SK-N-SH (cell line): Measurements from ENCODE around the gene EPB41L2. TPM values are rescaled to one million over a fixed set of nuclear protein-coding genes. Genes with fewer than 3 reads are reported as not detected.

Experiments used
- CTCF ChIA-PET: fragments of 300-600, 350-600 bp; formaldehyde crosslinking; extraction: SDS; loops from one replicate; lab custom pipeline; 2021; lab: Yijun Ruan, JAX
- POLR2A ChIA-PET: fragments of 350-600 bp; sonication (Branson Sonifier 250); formaldehyde crosslinking; extraction: SDS; loops from one replicate; lab custom pipeline; 2020; ENCODE audit warnings: antibody characterized with exemption, inconsistent platforms; lab: Yijun Ruan, JAX
- DNase-seq: peaks from one replicate; pipeline ENCODE4 v3.0.0; 2012
- H2AFZ ChIP-seq: fragments of 200-600 bp; sonication (generic); 2 replicates; pipeline ENCODE4 v1.8.1; 2016; ENCODE audit warnings: antibody characterized with exemption, mild to moderate bottlenecking, low read depth
- H3F3A ChIP-seq: fragments of 200-600 bp; sonication (generic); replicated peaks from 2 replicates; pipeline ENCODE3; 2016; ENCODE audit warnings: antibody characterized with exemption, mild to moderate bottlenecking; ENCODE audit not compliant: insufficient read depth
- H3K27ac ChIP-seq, 2 experiments: fragments of 200-500 bp in 1 of 2; fragments of 200-600 bp in 1 of 2; sonication (Bioruptor generic) in 1 of 2; sonication (generic), shearing (Covaris generic) in 1 of 2; 2 replicates each; pipeline versions ENCODE4 v1.5.1 to v1.6.1; 2014 to 2016; ENCODE audit warnings: low read depth in 2 of 2, inconsistent platforms in 1 of 2, low read length in 1 of 2, mild to moderate bottlenecking in 1 of 2, mixed read lengths in 1 of 2
- H3K27me3 ChIP-seq: fragments of 200-600 bp; sonication (generic), shearing (Covaris generic); 2 replicates; pipeline ENCODE4 v1.6.1; 2016; ENCODE audit warnings: mixed run types; ENCODE audit not compliant: insufficient read depth
- H3K36me3 ChIP-seq, 2 experiments: fragments of 200-500 bp in 1 of 2; fragments of 200-600 bp in 1 of 2; sonication (Bioruptor generic) in 1 of 2; sonication (generic) in 1 of 2; replicated peaks in 1 of 2; 2 replicates each; pipeline versions ENCODE3 to v1.5.1; 2014 to 2016; ENCODE audit warnings: low read length in 1 of 2, mild to moderate bottlenecking in 1 of 2; ENCODE audit not compliant: insufficient read depth in 2 of 2, control insufficient read depth in 1 of 2
- H3K4me1 ChIP-seq, 2 experiments: fragments of 200-500 bp in 1 of 2; fragments of 200-600 bp in 1 of 2; sonication (Bioruptor generic) in 1 of 2; sonication (generic), shearing (Covaris generic) in 1 of 2; 2 replicates each; pipeline versions ENCODE4 v1.5.1 to v1.6.1; 2014 to 2016; ENCODE audit warnings: low read depth in 1 of 2, low read length in 1 of 2, mixed run types in 1 of 2; ENCODE audit not compliant: insufficient read depth in 2 of 2, control insufficient read depth in 1 of 2
- H3K4me2 ChIP-seq: fragments of 200-600 bp; sonication (generic), shearing (Covaris generic); 2 replicates; pipeline ENCODE4 v1.6.1; 2017; ENCODE audit warnings: mixed run types
- H3K4me3 ChIP-seq, 2 experiments: fragments of 200-500 bp in 1 of 2; fragments of 200-600 bp in 1 of 2; sonication (Bioruptor generic) in 1 of 2; sonication (generic), shearing (Covaris generic) in 1 of 2; 2 replicates each; pipeline versions ENCODE4 v1.5.1 to v1.8.1; 2014 to 2016; ENCODE audit warnings: low read depth in 2 of 2, inconsistent platforms in 1 of 2, low read length in 1 of 2, mild to moderate bottlenecking in 1 of 2, mixed read lengths in 1 of 2, moderate library complexity in 1 of 2
- H3K79me2 ChIP-seq: fragments of 200-600 bp; sonication (generic); 2 replicates; pipeline ENCODE4 v1.8.1; 2017; ENCODE audit warnings: mild to moderate bottlenecking; ENCODE audit not compliant: insufficient read depth
- H3K9ac ChIP-seq: fragments of 200-600 bp; sonication (generic); 2 replicates; pipeline ENCODE4 v1.6.1; 2017; ENCODE audit warnings: mixed run types
- H3K9me2 ChIP-seq: fragments of 200-600 bp; sonication (generic); 2 replicates; pipeline ENCODE4 v1.6.1; 2017; ENCODE audit warnings: mixed run types
- H3K9me3 ChIP-seq: fragments of 200-600 bp; sonication (generic); 2 replicates; pipeline ENCODE4 v1.6.1; 2017; ENCODE audit warnings: mixed run types, mild to moderate bottlenecking, moderate library complexity
- H4K20me1 ChIP-seq: fragments of 200-600 bp; sonication (generic); 2 replicates; pipeline ENCODE4 v1.6.1; 2017; ENCODE audit warnings: mild to moderate bottlenecking, mixed run types; ENCODE audit not compliant: insufficient read depth
- ELF1 ChIP-seq: IDR thresholded peaks from 2 replicates; pipeline ENCODE4 v1.4.0; 2012
- EP300 ChIP-seq, 2 experiments: IDR thresholded peaks; 2 replicates each; pipeline versions ENCODE4 v1.4.0 to v1.6.1; 2012; ENCODE audit warnings: borderline replicate concordance in 1 of 2, low read depth in 1 of 2, low read length in 1 of 2
- GATA2 ChIP-seq: sonication (generic); formaldehyde crosslinking; IDR thresholded peaks from 2 replicates; pipeline ENCODE4 v1.5.0; 2020; ENCODE audit warnings: mild to moderate bottlenecking, missing genetic modification reagents
- JUND ChIP-seq: IDR thresholded peaks from 2 replicates; pipeline ENCODE4 v1.4.0; 2012
- NFIC ChIP-seq: IDR thresholded peaks from 2 replicates; pipeline ENCODE4 v1.4.0; 2012; ENCODE audit warnings: borderline replicate concordance
- RFX5 ChIP-seq: IDR thresholded peaks from 2 replicates; pipeline ENCODE4 v1.6.1; 2012; ENCODE audit warnings: mild to moderate bottlenecking, improper control_type of control experiment, low read length
- SIN3A ChIP-seq: IDR thresholded peaks from 2 replicates; pipeline ENCODE4 v1.6.1; 2012; ENCODE audit warnings: low read depth, mild to moderate bottlenecking, low read length, moderate library complexity, borderline replicate concordance
- TCF12 ChIP-seq: IDR thresholded peaks from 2 replicates; pipeline ENCODE4 v1.4.0; 2012
- YY1 ChIP-seq: IDR thresholded peaks from 2 replicates; pipeline ENCODE4 v1.4.0; 2012; ENCODE audit warnings: low read depth, mild to moderate bottlenecking
- WGBS: methylation state at CpG from one replicate; pipeline ENCODE4 v1.1.6; 2017; ENCODE audit warnings: low lambda C conversion rate; 5-methylcytosine and 5-hydroxymethylcytosine counted together
- polyA plus RNA-seq, 3 experiments: library from polyadenylated mRNA; depleted of rRNA; stranded (reverse); fragments of >200 nt; gene quantifications; 2 replicates each; pipeline ENCODE4 v1.2.3, GENCODE V29; 2012
- TF ChIP-seq, protein P1 (sequence below): fragments of 150-350 bp; IDR thresholded peaks from 2 replicates; pipeline ENCODE4 v1.6.1; 2016; ENCODE audit warnings: mild to moderate bottlenecking, low read depth, low read length
- TF ChIP-seq, protein P2 (sequence below): IDR thresholded peaks from 2 replicates; pipeline ENCODE4; 2012
- TF ChIP-seq, protein P3 (sequence below): IDR thresholded peaks from 2 replicates; pipeline ENCODE4 v1.4.0; 2012; ENCODE audit warnings: low read depth, borderline replicate concordance
- TF ChIP-seq, protein P4 (sequence below): IDR thresholded peaks from 2 replicates; pipeline ENCODE4 v1.4.0; 2012; ENCODE audit warnings: low read depth, borderline replicate concordance
- TF ChIP-seq, protein P5 (sequence below): IDR thresholded peaks from 2 replicates; pipeline ENCODE4 v1.6.1; 2012; ENCODE audit warnings: mild to moderate bottlenecking, low read depth, low read length, moderate library complexity

The EPB41L2 gene
- polyA plus RNA-seq, 1 of the 3 experiments (the other 2 are of a cell fraction), result 1.4 TPM

DNA sequence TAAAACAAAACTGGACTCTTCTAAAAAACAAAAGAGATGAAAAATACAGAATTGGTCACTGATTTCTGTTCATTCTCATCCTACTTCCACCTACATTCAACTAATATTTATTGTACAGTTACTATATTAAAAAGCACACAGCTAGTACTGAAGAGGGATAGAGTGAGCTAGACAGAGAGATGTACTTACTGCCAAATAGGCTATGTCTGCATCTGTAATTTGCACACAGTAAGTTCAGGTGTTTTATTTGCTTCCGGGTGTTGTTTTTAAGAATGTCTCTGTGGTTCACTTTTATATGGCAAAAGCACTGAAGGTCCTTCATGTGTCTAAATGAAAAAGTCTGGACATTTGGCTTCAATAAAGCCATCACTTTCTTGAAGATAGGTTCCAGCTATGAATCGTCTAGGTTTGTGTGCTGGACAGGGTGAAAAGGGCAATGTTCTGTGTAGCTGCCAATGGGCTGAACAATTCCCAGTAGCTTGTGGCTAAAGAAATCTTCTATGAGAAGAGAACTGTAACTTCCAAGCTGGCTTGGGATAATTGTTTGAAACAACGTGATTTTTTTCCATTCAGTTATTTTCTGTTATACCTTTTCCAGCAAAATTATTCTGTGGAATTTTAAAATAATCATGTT lies 47.3 kb downstream of the EPB41L2 start:
- Histone ChIP-seq H3K27me3 (no peaks in the 10 kb centered on the region; the same call in 1 of the 2 replicates), H3F3A (no peaks in the 10 kb centered on the region), H3K4me1 (no peaks in the 10 kb centered on the region), H4K20me1 (no peaks in the 10 kb centered on the region), H2AFZ (no peak overlapping the region), H3K4me2 (no peak overlapping the region), H3K79me2 (no peaks in the 10 kb centered on the region), H3K36me3 (no peaks in the 10 kb centered on the region), H3K9ac (no peak overlapping the region)
- 4% methylated on average over 3 of the region's 3 CpGs for WGBS
- no peak for DNase-seq
- TF ChIP-seq NFIC (no peak), RFX5 (no peak), GATA2 (no peak), SIN3A (no peak), YY1 (no peak), ELF1 (no peak), EP300 (IDR thresholded peaks at IDR 0.05; ENCODE audit: borderline replicate concordance in 1 of 2, low read depth in 1 of 2, low read length in 1 of 2) (no peak), JUND (no peak), TCF12 (no peak)
- TF ChIP-seq, protein P1, sequence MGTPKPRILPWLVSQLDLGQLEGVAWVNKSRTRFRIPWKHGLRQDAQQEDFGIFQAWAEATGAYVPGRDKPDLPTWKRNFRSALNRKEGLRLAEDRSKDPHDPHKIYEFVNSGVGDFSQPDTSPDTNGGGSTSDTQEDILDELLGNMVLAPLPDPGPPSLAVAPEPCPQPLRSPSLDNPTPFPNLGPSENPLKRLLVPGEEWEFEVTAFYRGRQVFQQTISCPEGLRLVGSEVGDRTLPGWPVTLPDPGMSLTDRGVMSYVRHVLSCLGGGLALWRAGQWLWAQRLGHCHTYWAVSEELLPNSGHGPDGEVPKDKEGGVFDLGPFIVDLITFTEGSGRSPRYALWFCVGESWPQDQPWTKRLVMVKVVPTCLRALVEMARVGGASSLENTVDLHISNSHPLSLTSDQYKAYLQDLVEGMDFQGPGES, result no peak
- TF ChIP-seq, protein P2, sequence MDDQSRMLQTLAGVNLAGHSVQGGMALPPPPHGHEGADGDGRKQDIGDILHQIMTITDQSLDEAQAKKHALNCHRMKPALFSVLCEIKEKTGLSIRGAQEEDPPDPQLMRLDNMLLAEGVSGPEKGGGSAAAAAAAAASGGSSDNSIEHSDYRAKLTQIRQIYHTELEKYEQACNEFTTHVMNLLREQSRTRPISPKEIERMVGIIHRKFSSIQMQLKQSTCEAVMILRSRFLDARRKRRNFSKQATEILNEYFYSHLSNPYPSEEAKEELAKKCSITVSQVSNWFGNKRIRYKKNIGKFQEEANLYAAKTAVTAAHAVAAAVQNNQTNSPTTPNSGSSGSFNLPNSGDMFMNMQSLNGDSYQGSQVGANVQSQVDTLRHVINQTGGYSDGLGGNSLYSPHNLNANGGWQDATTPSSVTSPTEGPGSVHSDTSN, result no peak
- TF ChIP-seq, protein P3, sequence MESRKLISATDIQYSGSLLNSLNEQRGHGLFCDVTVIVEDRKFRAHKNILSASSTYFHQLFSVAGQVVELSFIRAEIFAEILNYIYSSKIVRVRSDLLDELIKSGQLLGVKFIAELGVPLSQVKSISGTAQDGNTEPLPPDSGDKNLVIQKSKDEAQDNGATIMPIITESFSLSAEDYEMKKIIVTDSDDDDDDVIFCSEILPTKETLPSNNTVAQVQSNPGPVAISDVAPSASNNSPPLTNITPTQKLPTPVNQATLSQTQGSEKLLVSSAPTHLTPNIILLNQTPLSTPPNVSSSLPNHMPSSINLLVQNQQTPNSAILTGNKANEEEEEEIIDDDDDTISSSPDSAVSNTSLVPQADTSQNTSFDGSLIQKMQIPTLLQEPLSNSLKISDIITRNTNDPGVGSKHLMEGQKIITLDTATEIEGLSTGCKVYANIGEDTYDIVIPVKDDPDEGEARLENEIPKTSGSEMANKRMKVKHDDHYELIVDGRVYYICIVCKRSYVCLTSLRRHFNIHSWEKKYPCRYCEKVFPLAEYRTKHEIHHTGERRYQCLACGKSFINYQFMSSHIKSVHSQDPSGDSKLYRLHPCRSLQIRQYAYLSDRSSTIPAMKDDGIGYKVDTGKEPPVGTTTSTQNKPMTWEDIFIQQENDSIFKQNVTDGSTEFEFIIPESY, result no peak
- TF ChIP-seq, protein P4, sequence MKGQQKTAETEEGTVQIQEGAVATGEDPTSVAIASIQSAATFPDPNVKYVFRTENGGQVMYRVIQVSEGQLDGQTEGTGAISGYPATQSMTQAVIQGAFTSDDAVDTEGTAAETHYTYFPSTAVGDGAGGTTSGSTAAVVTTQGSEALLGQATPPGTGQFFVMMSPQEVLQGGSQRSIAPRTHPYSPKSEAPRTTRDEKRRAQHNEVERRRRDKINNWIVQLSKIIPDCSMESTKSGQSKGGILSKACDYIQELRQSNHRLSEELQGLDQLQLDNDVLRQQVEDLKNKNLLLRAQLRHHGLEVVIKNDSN, result no peak
- TF ChIP-seq, protein P5, sequence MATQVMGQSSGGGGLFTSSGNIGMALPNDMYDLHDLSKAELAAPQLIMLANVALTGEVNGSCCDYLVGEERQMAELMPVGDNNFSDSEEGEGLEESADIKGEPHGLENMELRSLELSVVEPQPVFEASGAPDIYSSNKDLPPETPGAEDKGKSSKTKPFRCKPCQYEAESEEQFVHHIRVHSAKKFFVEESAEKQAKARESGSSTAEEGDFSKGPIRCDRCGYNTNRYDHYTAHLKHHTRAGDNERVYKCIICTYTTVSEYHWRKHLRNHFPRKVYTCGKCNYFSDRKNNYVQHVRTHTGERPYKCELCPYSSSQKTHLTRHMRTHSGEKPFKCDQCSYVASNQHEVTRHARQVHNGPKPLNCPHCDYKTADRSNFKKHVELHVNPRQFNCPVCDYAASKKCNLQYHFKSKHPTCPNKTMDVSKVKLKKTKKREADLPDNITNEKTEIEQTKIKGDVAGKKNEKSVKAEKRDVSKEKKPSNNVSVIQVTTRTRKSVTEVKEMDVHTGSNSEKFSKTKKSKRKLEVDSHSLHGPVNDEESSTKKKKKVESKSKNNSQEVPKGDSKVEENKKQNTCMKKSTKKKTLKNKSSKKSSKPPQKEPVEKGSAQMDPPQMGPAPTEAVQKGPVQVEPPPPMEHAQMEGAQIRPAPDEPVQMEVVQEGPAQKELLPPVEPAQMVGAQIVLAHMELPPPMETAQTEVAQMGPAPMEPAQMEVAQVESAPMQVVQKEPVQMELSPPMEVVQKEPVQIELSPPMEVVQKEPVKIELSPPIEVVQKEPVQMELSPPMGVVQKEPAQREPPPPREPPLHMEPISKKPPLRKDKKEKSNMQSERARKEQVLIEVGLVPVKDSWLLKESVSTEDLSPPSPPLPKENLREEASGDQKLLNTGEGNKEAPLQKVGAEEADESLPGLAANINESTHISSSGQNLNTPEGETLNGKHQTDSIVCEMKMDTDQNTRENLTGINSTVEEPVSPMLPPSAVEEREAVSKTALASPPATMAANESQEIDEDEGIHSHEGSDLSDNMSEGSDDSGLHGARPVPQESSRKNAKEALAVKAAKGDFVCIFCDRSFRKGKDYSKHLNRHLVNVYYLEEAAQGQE, result no peak
- TF ChIP-seq, all 33 proteins: peak for 0
- CTCF ChIA-PET, result no interaction called here
- no peaks in the 10 kb centered on the region for H3K9me2 ChIP-seq
- H3K4me3 ChIP-seq, result no peak overlapping the region
- POLR2A ChIA-PET, result interaction anchor here (0.6 kb wide), 1 partner anchor 372 kb away, joined by 3 read pairs; no protein-coding TSS in a partner anchor
- no peaks in the 10 kb centered on the region for H3K9me3 ChIP-seq
- no peak overlapping the region for H3K27ac ChIP-seq
